SU-DHL-6 (cell line): Measurements from ENCODE around the gene SMIM38.

ENCODE experiments used
- H2AFZ ChIP-seq: fragments of 200-600 bp; sonication (generic); 2 replicates; pipeline ENCODE4 v1.6.1; 2014; ENCODE audit warnings: low read depth, mild to moderate bottlenecking, moderate library complexity, mixed read lengths, antibody characterized with exemption, low read length; ENCODE audit not compliant: severe bottlenecking
- H3F3A ChIP-seq: fragments of 200-600 bp; shearing (Covaris generic); 2 replicates; pipeline ENCODE4 v1.6.0; 2016; ENCODE audit warnings: antibody characterized with exemption, mild to moderate bottlenecking; ENCODE audit not compliant: insufficient read depth
- H3K27ac ChIP-seq: fragments of 200-600 bp; sonication (generic); 2 replicates; pipeline ENCODE4 v1.5.1; 2016; ENCODE audit warnings: low read depth, mild to moderate bottlenecking, low read length, moderate library complexity, mixed read lengths
- H3K27me3 ChIP-seq: fragments of 200-600 bp; sonication (generic), shearing (Covaris generic); 2 replicates; pipeline ENCODE4 v1.6.0; 2014; ENCODE audit warnings: mild to moderate bottlenecking, low read length
- H3K36me3 ChIP-seq: fragments of 200-600 bp; sonication (generic); 2 replicates; pipeline ENCODE4 v1.6.1; 2014; ENCODE audit warnings: mild to moderate bottlenecking, low read length, mixed read lengths
- H3K4me2 ChIP-seq: fragments of 300-600, 200-600 bp; shearing (Covaris generic), sonication (generic); 2 replicates; pipeline ENCODE4 v1.6.0; 2014; ENCODE audit warnings: low read length, low read depth, mild to moderate bottlenecking; ENCODE audit not compliant: poor library complexity, severe bottlenecking
- H3K4me3 ChIP-seq: fragments of 200-600 bp; sonication (generic); 2 replicates; pipeline ENCODE4 v1.5.1; 2014; ENCODE audit warnings: antibody characterized with exemption, low read length, mild to moderate bottlenecking, mixed read lengths; ENCODE audit not compliant: insufficient read depth, poor library complexity, severe bottlenecking
- H3K79me2 ChIP-seq: fragments of 200-600 bp; sonication (generic); 2 replicates; pipeline ENCODE4 v1.6.1; 2014; ENCODE audit warnings: mild to moderate bottlenecking, low read length, moderate library complexity; ENCODE audit not compliant: insufficient read depth
- H3K9ac ChIP-seq: fragments of 200-600 bp; sonication (generic); 2 replicates; pipeline ENCODE4 v1.7.0; 2014; ENCODE audit warnings: mild to moderate bottlenecking, low read length
- H3K9me2 ChIP-seq: fragments of 200-600 bp; sonication (generic); replicated peaks from 2 replicates; pipeline ENCODE4 v1.6.1; 2014; ENCODE audit warnings: low read length; ENCODE audit not compliant: insufficient read depth
- H3K9me3 ChIP-seq: fragments of 200-600 bp; sonication (generic); 2 replicates; pipeline ENCODE4 v1.6.1; 2014; ENCODE audit warnings: low read length, mixed read lengths; ENCODE audit not compliant: insufficient read depth
- H4K20me1 ChIP-seq: fragments of 200-600 bp; sonication (generic); 2 replicates; pipeline ENCODE4 v1.6.1; 2014; ENCODE audit warnings: low read depth, mild to moderate bottlenecking, antibody characterized with exemption, low read length, moderate library complexity, mixed read lengths
- CTCF ChIP-seq: fragments of 200-600 bp; sonication (generic); IDR thresholded peaks from one replicate; pipeline ENCODE4 v1.5.1; 2017; ENCODE audit warnings: antibody characterized with exemption, mild to moderate bottlenecking, low read length, moderate library complexity; ENCODE audit not compliant: insufficient read depth, poor library complexity, severe bottlenecking
- EZH2phosphoT487 ChIP-seq: fragments of 200-600 bp; sonication (generic), shearing (Covaris generic); conservative IDR thresholded peaks from 2 replicates; pipeline ENCODE4 v1.6.1; 2018; ENCODE audit warnings: mild to moderate bottlenecking, antibody characterized with exemption, low read length, moderate library complexity, mixed read lengths

Gene SMIM38

GRCh38 chr11:69144316-69145049, 11.3 kb upstream of the SMIM38 start:
- H4K20me1 ChIP-seq: no peaks in the 10 kb centered on the region
- H3F3A ChIP-seq: no peaks in the 10 kb centered on the region
- no peak overlapping the region for H3K4me2 ChIP-seq
- H3K4me3 ChIP-seq: no peak overlapping the region
- no peaks in the 10 kb centered on the region for H3K9me2 ChIP-seq
- no peaks in the 10 kb centered on the region for H3K79me2 ChIP-seq
- TF ChIP-seq EZH2phosphoT487: no peak
- no peak for TF ChIP-seq CTCF
- no peak overlapping the region for H2AFZ ChIP-seq
- H3K9me3 ChIP-seq: no peaks in the 10 kb centered on the region
- H3K36me3 ChIP-seq: no peaks in the 10 kb centered on the region
- H3K9ac ChIP-seq: no peak overlapping the region
- no peaks in the 10 kb centered on the region for H3K27me3 ChIP-seq
- H3K27ac ChIP-seq: no peak overlapping the region

GRCh38 chr11:69145050-69145380, 10.7 kb upstream of the SMIM38 start:
- Histone ChIP-seq H3K27me3 (no peaks in the 10 kb centered on the region), H3K4me3 (no peak overlapping the region), H2AFZ (no peak overlapping the region), H3K79me2 (no peaks in the 10 kb centered on the region), H3K9me2 (no peaks in the 10 kb centered on the region), H4K20me1 (no peaks in the 10 kb centered on the region), H3F3A (no peaks in the 10 kb centered on the region), H3K36me3 (no peaks in the 10 kb centered on the region), H3K27ac (no peak overlapping the region), H3K4me2 (no peak overlapping the region), H3K9ac (no peak overlapping the region), H3K9me3 (no peaks in the 10 kb centered on the region)
- TF ChIP-seq CTCF: no peak
- TF ChIP-seq EZH2phosphoT487: no peak

- H4K20me1 ChIP-seq: no peaks in the 10 kb centered on the region
Measured at GRCh38 chr11:69148377-69148762, 7.4 kb upstream of the SMIM38 start.

More at GRCh38 chr11:69148377-69148762, 7.4 kb upstream of the SMIM38 start:
- Histone ChIP-seq H3K79me2 (no peaks in the 10 kb centered on the region), H3K9me2 (no peaks in the 10 kb centered on the region), H3F3A (no peaks in the 10 kb centered on the region), H3K9ac (no peak overlapping the region), H3K4me2 (no peak overlapping the region), H3K27me3 (no peaks in the 10 kb centered on the region), H3K36me3 (no peaks in the 10 kb centered on the region), H3K4me3 (no peak overlapping the region), H2AFZ (no peak overlapping the region), H3K27ac (no peak overlapping the region), H3K9me3 (no peaks in the 10 kb centered on the region)
- TF ChIP-seq EZH2phosphoT487 (no peak), CTCF (no peak)
